ENCODE results near the gene HRAS.

HRAS gene

DNA sequence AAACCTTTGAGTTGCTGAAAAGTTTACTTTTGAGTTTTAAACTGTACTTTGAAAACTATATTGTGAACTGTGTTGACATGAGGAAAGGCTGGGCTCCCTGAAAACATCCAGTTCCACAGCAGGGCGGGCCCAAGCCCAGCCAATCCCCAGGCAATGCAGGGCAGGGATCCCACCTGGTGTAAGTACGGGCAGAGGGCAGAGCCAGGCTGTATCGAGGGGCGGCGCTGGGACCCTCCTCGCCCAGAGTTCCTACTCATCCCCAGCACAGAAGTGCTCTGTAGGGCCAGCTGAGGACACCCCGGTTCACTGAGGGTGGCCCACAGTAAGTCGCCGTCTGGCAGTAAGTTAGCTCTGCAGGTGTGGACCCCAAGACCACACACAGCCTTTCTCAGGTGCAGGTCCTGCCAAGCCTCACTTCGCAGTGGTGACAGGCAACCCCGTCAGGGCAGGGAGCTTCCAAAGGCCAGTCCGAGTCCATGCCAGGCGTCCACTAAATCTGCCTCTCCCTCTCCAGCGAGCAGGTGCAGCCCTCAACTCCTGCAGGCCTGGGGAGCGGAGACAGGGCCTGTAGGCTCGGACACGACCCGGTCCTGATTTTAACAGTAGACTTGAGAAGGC, 31.7 kb upstream of the HRAS start:
- no peak for DNase-seq

DNA sequence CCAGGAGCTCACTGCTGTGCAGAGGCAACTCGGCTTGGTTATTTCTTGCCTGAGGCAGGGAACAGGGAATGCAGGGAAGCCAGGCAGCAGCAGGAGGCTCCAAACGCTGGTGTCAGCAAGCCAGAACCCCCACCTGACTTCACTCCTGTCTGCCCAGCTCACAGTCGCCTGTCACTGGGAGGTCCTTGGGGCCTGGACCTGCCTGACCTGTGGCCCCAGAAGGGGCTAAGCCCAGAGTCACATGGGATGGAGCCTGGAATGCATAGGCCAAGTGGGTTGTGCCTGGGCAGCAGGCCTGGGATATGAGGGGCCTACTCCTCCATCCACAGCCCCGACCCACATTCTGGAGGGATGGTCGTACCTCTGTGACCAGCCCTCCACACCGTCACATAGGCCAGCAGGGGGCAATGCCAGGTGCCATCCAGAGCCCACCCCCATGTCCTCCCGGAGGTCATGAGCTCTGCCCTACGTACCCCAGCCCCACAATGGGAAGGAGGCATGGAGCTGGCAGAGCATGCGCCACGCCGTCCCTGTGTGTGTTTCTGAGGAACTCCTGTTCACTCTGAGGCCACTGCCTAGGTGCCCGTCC, 30.6 kb upstream of the HRAS start:
- DNase-seq: no peak

DNA sequence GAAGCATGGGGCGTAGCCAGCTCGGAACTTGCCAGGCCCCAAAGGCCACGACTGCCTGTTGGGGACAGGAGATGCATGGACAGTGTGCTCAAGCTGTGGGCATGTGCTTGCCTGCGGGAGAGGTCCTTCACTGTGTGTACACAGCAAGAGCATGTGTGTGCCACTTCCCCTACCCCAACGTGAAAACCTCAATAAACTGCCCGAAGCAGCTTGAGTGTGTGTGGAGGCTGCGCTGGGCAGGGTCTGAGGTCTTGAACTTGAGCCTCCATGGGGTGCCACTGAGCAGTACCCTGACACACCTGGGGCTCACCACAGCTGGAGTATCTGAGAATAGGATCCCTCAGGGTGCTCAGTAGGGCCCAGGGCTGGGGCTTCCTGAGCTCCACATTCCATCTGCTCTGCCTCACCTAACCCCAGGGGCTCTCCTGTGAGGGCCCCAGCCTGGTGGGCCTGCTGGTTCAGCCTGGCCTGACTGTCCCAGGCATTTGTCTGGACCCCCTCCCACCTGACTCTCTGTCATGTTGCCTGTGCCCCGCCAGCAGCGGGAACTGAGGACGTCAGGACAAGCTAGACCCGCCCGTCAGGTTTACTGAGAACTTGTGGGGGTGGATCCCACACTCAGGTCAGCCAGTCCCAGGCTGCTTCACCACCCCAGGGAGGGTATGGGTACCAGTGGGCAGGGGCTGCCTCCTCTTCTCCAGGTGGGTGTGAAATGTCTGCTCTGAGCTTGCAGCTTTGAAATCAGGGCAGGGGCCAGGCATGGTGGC, 28.6 kb upstream of the HRAS start:
- DNase-seq: no peak

DNA sequence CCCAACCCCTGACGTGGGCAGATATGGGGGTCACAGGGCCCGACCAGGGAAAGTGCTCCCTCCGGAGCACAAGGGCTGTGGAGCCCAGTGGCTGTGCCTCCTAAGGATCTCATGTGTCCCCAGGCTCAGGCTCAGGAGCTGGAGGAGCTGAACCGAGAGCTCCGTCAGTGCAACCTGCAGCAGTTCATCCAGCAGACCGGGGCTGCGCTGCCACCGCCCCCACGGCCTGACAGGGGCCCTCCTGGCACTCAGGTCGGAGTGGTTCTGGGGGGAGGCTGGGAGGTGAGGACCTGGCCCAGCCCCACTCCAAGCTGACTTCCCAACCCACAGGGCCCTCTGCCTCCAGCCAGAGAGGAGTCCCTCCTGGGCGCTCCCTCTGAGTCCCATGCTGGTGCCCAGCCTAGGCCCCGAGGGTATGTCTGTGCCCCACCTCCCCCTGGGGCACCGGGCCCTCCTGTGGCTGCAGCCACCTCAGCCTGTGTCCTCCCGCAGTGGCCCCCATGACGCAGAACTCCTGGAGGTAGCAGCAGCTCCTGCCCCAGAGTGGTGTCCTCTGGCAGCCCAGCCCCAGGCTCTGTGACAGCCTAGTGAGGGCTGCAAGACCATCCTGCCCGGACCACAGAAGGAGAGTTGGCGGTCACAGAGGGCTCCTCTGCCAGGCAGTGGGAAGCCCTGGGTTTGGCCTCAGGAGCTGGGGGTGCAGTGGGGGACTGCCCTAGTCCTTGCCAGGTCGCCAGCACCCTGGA, 27.9 kb upstream of the HRAS start:
- no peak for DNase-seq

DNA sequence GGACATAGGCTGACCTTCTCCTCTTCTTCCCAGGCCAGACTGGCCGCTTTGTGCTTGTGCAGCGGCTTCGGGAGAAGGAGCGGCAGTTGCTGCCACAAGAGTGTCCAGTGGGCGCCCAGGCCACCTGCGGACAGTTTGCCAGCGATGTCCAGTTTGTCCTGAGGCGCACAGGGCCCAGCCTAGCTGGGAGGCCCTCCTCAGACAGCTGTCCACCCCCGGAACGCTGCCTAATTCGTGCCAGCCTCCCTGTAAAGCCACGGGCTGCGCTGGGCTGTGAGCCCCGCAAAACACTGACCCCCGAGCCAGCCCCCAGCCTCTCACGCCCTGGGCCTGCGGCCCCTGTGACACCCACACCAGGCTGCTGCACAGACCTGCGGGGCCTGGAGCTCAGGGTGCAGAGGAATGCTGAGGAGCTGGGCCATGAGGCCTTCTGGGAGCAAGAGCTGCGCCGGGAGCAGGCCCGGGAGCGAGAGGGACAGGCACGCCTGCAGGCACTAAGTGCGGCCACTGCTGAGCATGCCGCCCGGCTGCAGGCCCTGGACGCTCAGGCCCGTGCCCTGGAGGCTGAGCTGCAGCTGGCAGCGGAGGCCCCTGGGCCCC, 26.8 kb upstream of the HRAS start:
- no peak for DNase-seq

DNA sequence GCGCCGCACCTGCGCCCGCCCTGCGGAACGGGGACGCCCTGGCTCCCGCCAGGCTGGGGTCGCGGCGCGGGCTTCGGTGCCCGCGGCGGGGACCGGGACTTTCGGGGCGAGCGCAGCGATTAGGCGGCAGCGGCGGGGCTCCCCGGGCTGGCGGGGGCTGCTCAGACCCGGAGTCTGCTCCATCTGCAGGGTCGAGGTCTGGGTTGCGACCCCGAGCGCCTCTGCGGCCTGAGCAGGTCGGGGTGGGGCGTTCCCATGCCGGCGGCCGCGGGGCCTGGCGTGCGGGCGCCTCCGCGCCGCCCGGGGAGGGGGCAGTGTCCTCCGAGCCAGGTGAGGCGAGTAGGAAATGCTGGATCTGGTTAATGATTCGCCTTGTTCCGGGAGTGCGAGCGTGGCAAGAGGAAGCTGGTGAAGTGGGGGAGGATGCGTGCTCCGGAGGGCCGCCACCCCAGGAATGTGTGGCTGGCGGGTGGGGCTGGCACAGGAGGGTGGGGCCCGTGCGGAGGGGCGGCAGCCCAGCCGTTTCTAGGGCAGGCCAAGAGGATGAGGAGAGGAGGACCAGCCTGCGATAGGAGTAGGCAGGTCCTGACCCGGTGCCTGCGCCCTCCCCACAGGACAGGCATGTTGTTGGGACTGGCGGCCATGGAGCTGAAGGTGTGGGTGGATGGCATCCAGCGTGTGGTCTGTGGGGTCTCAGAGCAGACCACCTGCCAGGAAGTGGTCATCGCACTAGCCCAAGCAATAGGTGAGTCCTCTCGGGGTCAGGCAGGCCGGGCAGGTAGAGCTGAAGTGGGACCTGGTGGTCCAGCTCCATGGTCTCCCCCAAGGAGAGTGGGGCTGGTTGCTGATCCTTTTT, 26.0 kb upstream of the HRAS start:
- DNase-seq: no peak

DNA sequence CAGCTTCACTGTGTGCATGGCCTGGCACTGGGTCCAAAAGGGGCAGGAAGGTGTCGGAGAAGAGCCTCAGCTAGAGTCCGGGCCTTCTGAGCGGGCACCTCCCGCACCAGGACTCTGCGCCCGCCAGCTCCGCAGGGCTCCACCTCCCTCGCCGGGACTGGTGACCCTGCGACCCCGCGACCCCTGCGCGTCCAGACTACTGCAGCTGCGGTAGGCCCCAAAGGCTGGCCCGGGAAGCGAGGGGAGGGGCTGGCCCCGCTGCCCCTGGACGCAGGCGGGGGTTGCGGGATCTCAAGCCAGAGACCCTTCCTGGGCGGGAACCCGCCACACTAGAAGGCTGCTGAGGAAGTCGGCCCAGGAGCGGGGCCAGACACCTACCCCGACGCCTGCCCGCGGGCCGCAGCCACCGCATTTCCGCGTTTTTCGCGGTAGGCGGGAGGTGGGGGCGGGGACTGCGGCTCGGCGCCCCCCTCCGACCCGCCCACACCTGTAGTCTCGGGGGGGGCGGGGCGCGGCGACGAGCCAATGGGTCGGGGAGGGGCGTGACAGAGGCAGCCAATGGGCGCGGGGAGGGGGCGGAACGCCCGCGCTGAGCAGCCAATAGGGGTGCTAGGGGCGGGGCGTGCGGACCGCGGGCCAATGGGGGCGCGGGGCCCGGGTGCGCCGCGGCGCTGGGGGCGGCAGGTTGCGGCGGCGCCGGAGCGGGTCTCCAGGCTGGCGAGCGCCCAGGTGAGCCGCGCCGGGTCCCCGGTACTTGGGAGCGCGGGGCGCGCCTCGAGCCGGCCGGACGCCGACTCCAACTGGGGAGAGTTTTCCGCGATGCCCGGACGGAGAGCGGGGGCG, 25.1 kb upstream of the HRAS start, which contains the start of the genes LMNTD2 and RASSF7:
Gene LMNTD2, minus strand, starts transcription at position 434 of the 843 bp plus-strand sequence. Its CDS starts 22 bp downstream, at position 412.
Gene RASSF7, plus strand, starts transcription at position 666 of the 843 bp plus-strand sequence. CDS start 799 bp downstream, outside the sequence.
- DNase-seq: peak; percentile 75 to 92

DNA sequence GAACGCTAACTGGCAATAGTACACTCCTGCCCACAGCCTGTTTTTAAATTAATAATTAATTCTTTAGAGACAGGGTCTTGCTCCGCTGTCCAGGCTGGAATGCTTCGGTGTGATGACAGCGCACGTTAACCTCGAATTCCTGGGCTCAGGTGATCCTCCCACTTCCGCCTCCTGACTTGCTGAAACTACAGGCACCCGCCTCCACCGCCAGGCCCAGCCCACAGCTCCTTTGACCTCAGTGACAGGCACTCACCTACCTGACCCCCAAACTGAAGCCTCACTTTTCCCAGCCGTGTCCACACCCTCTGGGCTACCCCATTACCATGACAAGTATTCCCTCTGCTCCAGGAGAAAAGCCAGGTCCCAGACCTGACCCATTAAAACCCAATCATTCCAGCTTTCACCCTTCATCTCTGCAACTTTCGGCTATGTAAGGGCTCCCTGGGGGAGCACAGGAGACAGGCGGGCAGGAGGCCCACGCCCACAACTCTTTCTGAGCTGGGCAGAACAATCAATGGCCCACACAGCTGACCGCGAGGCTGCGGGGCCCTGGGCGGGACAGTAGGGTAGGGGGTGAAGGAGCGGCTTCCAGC, 24.4 kb upstream of the HRAS start:
- no peak for DNase-seq

DNA sequence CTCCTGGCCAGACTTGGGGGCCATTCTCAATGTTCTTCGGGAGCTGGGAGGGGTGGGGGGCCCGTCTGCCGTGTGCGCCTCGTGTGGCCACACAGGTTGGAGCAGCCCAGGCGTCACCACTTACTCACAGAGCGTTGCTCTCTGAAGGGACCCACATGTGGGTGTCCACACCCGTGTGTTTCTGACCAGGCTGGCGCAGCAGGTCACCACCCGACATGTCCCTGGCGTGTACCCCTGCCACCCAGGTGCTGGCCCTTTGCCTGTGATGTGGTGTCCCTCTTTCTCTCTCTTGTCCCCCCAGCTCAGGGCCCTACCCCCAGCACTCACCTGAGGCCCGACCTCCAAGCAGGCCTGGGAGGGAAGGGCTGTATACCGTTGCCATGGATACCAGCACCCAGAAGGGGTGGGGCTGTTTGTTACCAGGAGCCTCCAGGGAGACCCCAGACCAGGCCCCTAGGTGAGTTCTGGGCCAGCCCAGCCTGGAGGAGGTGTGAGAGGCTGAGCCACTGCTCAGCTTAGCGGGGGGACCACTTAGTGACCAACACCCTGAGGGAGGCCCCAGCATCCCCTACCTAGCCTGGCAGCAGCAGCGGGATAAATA, 23.7 kb upstream of the HRAS start:
- no peak for DNase-seq

DNA sequence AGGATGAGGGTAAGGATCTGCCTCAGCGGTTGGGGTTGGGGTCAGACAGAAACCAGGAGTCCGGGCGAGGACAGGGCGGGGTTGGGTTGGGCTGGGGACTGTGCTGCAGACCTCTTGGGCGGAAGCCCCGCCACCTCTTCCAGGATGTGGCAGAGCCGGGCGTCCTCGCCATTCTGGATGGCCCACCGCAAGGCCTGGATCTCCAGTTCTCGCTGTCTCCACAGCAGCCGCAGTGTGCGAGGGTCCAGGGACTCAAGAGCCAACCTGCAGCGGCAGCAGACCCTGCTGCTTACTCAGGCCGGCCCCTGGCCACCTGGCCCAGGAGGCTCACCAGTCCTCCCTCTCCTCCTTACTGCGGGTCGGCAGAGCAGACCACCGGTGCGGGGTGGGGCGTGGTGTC, 23.1 kb upstream of the HRAS start:
- DNase-seq: no peak

DNA sequence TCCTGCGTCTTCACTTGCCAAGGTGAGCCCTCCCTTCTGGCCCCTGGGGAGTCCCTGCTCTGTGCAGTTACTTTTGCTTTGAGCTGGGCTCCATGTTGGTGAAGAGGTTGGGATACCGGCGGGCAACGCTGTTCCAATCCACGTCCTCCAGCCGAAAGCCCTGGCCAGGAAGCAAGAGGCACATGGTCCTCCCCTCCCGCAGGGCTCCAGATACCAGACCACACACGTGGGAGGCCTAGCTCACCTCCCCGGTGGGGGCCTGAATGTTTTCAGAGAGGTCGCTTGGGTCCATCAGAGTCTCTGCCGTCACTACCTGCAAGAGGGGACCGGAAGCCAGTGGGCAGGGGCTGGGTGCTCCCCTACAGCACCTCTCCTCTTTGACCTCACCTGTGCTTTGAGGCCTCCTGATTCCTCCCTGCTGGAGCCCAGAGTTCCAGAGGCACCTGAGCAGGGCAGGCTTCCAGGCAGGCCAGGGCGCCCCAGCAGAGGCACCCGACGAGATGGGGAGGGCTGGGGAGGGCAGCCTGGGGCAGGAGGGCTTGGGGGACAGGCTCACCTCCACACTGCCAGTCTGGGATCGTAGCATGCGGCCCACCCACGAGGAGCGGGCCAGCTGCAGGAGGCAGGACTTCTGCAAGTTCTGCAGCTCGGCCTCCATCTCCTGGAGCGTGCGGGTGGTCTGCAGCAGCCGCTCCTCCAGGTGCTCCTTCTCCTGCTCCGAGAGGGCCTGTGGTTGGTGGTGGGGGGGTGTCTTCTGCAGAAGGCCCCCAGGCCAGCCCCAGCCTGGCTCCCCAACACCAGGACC, 22.2 kb upstream of the HRAS start:
- DNase-seq: no peak

DNA sequence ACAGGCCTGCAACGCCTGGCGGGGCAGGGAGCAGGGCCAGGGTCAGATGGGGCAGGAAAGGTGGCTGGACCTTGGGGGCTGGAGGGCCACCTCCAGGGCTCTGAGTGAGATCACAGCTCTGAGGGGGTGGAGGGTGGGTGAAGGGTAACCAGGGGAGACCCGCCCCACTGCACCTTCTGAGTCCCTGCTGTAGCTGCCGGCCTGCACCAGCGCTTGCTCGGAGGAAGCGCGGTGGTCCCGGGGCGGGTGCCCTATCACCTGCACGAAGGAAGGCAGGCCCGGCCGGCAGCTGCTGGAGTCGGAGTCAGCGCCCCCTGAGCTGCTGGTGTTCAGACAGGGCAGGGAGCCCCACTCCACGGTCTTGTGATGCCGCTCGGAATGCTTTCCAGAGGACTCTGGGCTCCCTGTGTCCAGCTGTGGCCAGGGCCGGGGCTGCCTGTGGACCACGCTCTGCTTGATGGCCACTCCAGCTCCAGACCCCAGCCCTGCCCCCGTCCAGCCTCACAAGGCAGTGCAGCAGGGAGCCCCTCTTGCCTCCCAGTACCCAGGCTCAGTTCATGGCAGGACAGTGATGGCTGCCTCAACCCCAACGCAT, 21.4 kb upstream of the HRAS start:
- DNase-seq: no peak

DNA sequence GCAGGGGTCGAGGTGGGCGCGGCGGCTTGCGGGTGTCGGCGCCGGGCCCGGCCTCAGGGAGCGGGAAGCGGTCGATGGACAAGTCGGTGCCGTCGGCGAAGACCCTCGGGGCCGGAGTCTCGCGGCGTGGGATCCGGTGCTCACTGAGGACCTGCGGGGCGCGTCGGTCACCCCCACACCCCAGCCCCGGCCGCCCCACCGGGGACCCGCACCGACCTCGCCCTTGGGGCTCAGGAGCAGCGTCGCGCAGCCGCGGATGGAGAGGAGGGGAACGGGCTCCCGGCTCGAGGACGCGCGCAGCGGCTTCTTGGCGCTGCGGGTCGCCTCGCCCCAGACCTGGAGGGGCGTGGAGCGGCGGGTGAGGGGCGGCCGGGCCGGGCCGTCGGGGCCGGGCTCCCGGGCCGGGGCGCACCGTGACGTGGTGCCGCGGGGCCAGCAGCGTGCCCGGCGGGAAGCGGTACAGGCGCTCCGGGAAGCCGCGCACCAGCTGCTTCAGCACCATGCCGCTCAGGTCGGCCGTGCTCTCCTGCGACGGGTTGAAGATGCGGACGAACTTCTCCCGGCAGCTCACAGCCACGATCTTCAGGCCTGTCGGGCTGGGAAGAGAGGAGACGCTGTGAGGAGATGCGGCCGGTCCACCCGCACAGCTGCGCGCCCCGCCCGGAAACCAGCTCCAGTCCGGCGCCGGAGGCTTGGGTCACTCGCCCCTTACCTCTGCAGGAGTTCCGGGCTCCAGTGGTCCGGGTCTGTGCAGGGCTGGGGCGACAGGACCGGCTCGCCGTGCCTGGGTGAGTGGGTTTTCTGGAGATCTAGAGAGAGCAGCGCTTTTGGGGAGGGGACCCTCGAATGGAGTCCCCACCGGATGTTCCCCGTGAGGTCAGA, 20.6 kb upstream of the HRAS start:
- DNase-seq: no peak

DNA sequence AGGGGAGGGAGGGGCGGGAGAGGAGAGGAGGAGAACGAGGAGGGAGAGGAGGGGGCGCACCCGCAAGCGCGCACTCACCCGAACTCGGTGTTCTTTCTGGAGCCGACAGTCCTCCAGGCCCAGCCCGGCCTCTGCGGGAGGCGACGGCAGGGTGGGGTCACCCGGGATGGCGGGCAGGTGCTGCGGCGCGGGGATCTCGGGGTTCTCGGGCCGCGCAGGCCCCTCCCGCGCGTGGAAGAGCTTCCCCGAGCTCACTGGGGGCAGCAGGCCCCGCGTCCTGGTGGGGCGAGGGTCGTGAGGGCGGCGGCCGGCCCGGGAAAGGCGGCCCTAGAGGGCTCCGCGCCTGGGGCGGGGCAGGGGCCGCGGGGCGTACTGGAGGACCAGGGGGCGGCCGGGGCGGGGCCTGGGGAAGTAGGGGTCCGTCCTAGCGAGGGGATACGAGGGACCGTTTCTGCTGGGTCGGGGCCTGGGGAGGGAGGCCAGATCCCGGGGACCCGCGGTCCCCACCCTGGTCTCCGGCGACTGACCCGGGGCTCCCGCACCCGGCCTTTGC, 19.9 kb upstream of the HRAS start:
- no peak for DNase-seq

DNA sequence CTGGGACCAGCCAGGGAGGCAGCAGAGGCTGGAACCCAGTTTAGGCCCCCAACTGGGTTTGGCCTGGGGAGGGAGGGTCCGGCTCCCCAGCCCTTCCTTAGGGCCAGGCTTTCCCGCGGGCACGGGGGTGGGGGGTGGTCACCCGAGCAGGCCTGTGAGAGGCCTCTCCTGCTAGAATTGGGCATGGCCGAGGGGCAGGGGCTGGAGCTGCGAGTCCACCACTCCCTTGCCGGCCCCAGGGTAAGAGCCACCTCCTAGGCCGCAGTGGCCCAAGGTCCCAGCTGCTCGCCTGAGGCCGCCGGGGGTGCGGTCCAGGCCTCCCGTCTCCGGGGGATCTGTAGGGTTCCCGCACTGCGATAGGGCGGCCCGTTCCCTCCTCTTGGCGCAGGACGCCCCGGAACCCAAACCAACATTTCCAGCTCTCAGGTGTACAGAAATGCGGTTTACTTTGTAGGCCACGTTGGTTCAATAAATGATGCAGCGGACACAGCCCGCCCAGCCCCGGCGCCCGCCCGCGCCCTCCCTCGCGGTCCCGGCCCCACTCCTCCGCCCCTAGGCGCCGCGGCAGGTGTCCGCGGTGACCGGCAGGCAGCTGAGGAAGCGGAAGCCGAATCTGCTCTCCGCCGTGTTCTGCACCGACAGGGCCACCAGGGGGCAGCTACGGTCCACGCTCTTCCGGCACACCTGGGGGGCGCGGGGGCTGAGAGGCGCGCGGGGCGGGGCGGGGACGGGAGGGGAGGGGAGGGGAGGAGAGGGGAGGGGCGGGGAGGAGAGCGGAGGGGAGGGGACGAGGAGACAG, 19.3 kb upstream of the HRAS start:
- peak; percentile 39 to 75 for DNase-seq

DNA sequence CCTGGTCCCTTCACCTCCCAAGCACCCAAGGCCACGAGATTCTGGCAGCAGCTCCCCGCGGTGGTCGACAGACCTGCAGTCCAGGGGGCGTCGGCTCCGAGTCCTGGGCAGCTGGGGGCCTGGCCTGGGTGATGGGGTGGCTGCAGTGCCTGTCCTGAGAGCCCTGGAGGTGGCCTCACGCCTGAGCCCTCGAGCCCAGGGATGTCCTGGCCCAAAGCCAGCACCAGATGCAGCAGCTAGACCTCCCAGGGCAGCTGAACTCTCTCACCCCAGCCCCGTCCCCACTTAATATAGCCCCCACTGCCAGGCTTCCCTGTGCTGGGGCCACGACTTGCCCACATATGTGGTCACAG, 18.6 kb upstream of the HRAS start:
- DNase-seq: no peak

All from NCI-H446 (cell line).